ENCODE data around the gene AR.

DNA sequence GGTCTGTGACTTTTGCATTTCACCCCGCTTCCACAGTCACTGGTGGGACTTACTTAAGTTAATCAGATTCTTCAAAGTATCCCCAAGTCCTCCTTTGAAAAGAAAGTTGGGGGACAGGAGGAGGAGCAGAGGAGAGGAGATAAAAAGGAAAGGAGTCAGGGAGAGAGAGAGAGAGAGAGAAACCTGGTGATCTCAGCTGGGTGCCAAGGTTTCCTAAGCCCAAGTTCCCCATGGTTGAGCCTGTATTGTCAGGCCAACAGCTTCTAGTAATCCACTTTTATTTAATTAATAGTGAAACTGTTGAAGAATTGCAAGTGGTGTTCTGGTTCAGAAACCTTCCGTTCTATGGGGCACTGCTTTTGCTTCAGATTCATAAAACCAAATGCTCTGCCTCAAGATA lies 91.6 kb downstream of the AR start:
- TF ChIP-seq, protein P1, sequence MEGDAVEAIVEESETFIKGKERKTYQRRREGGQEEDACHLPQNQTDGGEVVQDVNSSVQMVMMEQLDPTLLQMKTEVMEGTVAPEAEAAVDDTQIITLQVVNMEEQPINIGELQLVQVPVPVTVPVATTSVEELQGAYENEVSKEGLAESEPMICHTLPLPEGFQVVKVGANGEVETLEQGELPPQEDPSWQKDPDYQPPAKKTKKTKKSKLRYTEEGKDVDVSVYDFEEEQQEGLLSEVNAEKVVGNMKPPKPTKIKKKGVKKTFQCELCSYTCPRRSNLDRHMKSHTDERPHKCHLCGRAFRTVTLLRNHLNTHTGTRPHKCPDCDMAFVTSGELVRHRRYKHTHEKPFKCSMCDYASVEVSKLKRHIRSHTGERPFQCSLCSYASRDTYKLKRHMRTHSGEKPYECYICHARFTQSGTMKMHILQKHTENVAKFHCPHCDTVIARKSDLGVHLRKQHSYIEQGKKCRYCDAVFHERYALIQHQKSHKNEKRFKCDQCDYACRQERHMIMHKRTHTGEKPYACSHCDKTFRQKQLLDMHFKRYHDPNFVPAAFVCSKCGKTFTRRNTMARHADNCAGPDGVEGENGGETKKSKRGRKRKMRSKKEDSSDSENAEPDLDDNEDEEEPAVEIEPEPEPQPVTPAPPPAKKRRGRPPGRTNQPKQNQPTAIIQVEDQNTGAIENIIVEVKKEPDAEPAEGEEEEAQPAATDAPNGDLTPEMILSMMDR (IDR thresholded peaks at IDR 0.05; ENCODE audit: insufficient read depth, low read length, poor library complexity, severe bottlenecking): no peak
- TF ChIP-seq EZH2phosphoT487 (conservative IDR thresholded peaks at IDR 0.05; ENCODE audit: low read length): no peak

Measured in SU-DHL-6 (cell line).